VCaP (cell line): Measurements from ENCODE around the gene MACROD2.
A peak's percentile ranks its signal among the peaks of the same experiment; 100 is the strongest.
"Not testable (repeated sequence)": the region's sequence is repeated elsewhere in the genome, so short reads cannot be mapped to it uniquely, and the experiment has no call there.

Source experiments
- H3K27ac ChIP-seq: fragments of 450-650 bp; 2 replicates; pipeline ENCODE4 v1.5.1; 2017
- TF ChIP-seq, protein P1 (sequence below): fragments of 450-650 bp; conservative IDR thresholded peaks from 2 replicates; pipeline ENCODE4 v1.5.1; 2017; ENCODE audit warnings: mild to moderate bottlenecking, moderate library complexity

The MACROD2 gene

DNA sequence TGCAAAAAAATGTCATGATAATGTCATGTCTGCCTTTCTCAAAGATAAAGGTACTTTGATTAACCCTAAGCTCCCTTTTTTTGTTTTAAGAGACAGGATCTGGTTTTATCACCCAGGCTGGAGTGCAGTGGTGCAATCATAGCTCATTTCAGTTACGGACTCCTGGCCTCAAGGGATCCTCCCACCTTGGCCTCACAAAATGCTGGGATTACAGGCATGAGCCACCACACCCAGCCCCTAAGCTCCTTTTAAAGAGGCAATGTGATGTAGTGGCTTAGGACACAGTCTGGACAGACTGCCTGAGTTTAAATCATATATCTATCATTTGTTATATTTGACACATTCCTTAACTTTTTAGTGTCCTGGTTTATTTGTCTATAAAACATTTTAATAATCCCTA is 265.1 kb downstream of the MACROD2 start:
- no peak overlapping the region for H3K27ac ChIP-seq
- TF ChIP-seq, protein P1, sequence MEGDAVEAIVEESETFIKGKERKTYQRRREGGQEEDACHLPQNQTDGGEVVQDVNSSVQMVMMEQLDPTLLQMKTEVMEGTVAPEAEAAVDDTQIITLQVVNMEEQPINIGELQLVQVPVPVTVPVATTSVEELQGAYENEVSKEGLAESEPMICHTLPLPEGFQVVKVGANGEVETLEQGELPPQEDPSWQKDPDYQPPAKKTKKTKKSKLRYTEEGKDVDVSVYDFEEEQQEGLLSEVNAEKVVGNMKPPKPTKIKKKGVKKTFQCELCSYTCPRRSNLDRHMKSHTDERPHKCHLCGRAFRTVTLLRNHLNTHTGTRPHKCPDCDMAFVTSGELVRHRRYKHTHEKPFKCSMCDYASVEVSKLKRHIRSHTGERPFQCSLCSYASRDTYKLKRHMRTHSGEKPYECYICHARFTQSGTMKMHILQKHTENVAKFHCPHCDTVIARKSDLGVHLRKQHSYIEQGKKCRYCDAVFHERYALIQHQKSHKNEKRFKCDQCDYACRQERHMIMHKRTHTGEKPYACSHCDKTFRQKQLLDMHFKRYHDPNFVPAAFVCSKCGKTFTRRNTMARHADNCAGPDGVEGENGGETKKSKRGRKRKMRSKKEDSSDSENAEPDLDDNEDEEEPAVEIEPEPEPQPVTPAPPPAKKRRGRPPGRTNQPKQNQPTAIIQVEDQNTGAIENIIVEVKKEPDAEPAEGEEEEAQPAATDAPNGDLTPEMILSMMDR = no peak

DNA sequence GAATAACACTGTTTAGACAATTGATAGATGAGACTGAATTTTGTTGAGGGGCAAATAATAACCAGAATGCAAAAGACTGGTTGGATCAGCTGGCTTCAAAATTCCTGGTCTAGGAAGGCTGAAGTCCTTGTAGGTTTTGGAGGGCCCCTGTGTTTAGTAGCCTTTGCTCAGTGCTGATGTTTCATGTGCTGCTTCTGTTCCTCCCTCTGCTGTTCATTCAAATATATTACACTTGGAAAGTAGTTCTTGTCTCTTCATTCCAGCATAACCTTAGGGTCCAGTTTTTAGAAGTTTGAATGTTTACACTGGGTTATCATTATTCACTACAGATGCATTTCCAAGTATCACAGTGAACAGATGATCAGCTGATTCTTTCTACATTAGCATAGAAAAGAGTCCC is 269.6 kb downstream of the MACROD2 start:
- TF ChIP-seq, protein P1 = peak; percentile 73
- H3K27ac ChIP-seq = no peak overlapping the region

DNA sequence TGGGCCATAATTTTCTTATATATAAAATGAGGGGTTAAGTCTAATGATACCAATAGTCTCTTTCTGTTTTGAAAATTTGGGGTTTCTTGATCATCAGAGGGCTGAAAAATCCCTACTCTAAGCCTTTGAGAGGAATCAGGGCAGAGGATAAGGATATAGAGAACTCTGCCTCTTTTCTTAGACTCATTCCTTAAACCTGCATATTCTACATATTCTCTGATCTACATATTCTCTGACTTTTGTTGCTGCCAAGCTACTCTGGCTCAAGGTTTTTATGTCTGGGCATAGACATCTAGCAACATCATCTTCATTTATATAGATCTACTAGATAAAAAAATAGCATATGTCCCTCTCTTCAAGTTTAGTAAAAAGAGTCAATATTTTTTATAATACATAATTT is 270.9 kb downstream of the MACROD2 start:
- TF ChIP-seq, protein P1 = no peak

DNA sequence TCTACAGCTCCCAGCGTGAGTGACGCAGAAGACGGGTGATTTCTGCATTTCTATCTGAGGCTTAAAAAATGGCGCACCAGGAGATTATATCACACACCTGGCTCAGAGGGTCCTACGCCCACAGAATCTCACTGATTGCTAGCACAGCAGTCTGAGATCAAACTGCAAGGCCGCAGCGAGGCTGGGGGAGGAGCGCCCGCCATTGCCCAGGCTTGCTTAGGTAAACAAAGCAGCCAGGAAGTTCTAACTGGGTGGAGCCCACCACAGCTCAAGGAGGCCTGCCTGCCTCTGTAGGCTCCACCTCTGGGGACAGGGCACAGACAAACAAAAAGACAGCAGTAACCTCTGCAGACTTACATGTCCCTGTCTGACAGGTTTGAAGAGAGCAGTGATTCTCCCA is 275.4 kb downstream of the MACROD2 start:
- H3K27ac ChIP-seq = not testable (repeated sequence)

More for the DNA sequence above, 270.9 kb downstream of the MACROD2 start:
- no peak overlapping the region for H3K27ac ChIP-seq

DNA sequence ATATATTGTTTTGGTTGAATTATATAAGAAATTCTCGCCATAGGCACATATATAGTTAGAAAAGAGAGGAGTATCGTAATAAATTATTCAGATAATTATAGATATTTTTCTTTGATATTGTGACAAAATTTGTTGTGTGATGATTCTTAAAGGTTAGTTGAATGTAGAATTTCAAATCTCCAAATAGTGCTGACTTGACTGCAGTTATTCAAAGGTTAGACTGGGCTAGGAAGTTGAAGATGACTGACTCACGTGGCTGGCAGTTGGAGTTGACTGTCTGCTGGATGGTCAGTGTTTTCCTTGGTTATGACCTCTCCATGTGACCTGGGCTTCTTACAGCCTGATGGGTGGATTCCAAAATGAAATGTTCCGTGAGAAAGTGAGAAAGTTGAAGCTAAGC is 286.8 kb downstream of the MACROD2 start:
- TF ChIP-seq, protein P1 = no peak

DNA sequence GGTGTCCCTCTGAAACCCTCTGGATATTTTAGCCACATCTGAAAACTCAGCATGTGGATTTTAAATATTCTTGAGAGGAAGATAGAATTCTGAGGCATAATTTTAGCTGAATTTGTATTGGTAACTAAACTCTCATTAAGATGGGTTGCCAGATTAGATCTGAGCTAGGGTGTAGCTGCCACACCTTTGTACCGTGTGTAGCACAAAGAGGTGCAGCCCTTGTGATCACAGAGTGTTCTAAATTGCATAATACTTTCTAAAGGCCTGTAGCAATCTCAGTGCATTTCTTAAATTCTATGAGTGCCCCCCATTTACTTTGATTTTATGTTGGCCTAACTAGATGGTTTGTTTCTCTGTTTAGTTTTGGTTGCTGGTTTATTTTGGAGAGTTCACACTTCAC is 289.1 kb downstream of the MACROD2 start:
- TF ChIP-seq, protein P1 = no peak
- H3K27ac ChIP-seq = no peak overlapping the region

More for the DNA sequence above, 286.8 kb downstream of the MACROD2 start:
- H3K27ac ChIP-seq = no peak overlapping the region

DNA sequence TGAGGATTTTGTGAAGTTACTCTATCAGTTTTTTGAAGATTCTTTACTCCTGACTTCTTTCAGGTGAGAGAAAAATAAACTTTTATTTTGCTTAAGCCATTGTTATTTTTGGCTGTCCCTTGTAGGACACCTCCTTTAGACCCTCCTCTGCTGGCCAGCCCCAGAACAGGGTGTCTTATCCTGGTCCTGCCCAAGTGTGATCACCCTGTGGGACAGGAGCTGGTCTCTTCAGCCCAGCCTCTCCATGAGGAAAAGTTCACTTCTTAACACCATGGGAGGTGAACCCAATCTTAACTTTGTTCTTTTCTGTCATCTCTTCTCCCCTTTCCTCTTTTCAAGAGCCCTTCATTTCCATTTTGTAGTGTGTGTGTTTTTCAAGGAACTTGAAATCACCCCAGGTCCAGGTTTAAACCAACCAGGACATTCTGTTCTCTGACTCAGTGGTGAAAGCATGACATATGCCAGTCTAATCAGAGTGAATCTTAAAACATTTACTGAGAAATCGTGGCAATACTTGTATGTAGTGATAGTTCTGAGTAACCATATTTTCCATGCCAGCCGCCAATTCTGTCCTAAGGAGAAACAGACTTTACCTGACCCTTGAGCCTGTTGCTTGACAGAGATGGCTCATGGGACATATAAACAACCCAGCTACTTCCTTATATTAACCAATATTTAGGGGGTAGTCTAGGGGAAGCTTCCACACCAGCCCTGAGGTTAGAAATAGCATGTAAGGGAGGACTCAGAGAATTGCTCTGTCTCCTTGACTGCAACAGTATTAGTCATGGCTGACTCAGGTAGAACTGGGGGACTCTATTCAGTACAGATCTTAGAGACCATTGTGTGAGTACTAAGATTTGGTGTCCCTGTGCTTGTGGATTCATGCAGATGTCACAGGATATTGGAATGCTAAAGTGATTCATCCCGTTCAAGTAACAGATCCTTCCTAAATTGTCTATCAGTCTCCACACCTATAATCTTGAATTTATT is 293.3 kb downstream of the MACROD2 start:
- TF ChIP-seq, protein P1 = no peak
- H3K27ac ChIP-seq = no peak overlapping the region

DNA sequence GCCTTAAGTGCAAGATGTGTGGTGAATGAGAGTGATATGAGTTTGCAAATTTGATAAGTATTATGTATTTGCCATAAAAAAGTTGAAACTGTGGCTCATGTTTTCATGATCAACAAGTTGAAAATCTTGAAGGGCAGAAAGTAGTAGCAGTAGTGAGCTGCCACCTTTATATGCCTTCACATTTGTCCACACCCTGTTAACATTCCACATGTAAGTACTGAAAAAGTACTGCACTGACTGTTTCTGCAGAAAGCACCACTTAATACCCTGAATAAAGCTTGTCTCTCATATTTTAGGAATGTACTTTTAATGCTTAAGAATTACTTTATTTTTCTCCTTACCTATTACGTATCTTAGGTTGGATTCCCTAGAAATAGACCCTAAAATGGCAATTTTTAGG is 296.2 kb downstream of the MACROD2 start:
- no peak overlapping the region for H3K27ac ChIP-seq
- TF ChIP-seq, protein P1 = no peak
